ENCODE measurements around the gene SFXN5. TPM values are rescaled to one million over a fixed set of nuclear protein-coding genes. Genes with fewer than 3 reads are reported as not detected.

SFXN5 gene
- total RNA-seq, 2 experiments from 2014 or later: 11.9 to 13.3 TPM

DNA sequence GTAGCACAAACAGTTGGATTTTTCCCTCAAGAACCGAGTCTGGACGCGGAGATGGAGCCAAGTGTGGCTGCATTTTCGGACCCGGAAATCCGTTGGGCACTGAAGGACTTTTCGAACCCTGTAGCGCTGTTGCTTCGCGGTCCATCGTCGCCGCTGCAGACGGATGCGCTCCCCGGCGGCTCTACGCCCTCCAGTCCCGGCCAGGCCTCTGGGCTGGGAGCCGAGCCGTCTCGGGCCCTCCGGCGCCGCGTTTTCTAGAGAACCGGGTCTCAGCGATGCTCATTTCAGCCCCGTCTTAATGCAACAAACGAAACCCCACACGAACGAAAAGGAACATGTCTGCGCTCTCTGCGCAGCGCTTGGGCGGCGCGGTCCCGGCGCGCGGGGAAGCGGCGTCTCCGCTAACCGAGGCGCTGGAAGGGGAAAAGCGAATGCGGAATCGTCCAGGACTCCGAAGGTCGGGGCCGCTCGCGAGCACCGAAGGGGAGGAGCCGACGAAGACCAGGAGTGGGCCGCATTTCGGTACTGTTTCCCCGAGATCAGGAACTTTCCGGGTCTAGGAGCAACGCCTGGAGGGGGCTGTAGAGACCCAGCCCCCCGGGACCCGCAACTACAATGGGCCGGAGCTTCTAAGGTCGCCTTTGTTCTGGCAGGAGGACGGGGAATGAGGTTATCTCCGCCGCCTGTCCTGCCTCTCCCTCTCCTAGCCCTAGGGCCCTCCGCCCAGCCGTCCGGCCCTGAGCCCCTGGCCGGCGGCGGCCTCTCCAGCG lies 151.0 kb downstream of the SFXN5 start:
- Mint-ChIP-seq H3K27ac (no peak overlapping the region), H3K4me1 (peaks cover 25% of the 10 kb centered on the region), H3K9me3 (no peaks in the 10 kb centered on the region), H3K4me3 (peak overlapping the region; percentile 55), H3K36me3 (no peaks in the 10 kb centered on the region), H3K27me3 (peaks cover 76% of the 10 kb centered on the region)
- ATAC-seq (ENCODE audit: low read depth) (no peak), DNase-seq (peak; percentile 58)
- POLR2A ChIA-PET: no interaction called here

DNA sequence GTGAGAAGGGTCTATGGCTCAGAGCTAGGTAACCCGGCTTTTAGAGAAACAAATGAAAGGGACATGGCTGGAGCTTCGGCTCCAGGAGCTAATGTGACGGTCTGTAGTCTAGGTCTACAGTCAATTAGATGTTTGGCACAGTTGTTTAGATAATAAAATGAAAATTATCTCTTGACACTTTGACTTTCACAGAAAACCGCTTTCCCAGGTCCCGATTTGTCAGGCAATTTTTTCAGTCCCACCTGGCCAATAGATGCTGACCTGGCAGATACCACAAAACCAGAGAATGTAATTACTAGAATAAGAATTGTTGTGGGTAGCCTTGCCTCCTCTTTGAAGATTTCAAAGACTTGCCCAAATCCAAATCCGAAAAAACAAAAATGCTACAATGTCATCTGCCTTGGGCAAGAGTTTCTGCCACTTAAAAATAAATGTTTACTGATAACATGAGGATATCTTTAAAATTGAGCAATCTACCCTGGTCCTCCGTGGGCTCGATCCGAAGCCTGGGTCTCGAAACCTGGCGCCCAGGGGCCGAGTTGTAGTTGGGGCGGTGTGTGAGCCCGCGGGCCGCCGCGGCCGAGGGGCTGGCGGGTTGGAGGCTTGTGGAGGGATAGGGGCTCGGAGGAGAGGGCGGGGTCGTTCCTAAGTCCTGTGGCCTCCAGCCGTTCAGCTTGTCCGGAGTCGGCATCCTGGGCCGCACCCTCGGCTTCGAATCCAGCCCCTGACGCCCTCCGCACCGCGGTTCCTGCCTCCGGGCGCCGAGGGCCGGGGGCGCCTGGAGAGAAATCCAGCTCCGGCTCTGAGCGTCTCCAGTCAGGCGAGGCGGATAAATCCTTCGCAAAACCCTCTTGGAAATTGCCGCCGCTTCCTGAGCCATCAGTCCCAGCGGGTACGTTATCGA lies 151.8 kb downstream of the SFXN5 start:
- ATAC-seq (ENCODE audit: low read depth) (no peak), DNase-seq (peak; percentile 40)
- Mint-ChIP-seq H3K27ac (no peak overlapping the region), H3K36me3 (no peaks in the 10 kb centered on the region), H3K4me3 (no peak overlapping the region), H3K27me3 (peaks cover 77% of the 10 kb centered on the region), H3K4me1 (peaks cover 27% of the 10 kb centered on the region), H3K9me3 (no peaks in the 10 kb centered on the region)
- POLR2A ChIA-PET: no interaction called here

DNA sequence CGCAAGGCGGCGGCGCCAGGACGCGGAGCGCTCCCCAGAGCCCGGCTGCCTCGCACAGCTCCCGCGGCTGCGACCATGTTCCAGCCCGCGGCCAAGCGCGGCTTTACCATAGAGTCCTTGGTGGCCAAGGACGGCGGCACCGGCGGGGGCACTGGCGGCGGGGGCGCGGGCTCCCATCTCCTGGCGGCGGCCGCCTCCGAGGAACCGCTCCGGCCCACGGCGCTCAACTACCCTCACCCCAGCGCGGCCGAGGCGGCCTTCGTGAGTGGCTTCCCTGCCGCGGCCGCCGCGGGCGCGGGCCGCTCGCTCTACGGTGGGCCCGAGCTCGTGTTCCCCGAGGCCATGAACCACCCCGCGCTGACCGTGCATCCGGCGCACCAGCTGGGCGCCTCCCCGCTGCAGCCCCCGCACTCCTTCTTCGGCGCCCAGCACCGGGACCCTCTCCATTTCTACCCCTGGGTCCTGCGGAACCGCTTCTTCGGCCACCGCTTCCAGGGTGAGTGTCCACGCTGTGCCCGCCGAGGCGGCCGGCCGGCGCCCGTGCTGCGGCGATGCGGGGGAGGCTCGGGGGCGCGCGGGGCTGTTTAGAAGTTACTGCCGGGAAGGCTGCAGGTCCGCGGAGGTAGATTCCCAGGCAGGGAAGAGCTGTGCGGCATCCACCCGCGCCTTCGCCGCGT lies 153.5 kb downstream of the SFXN5 start:
- peaks cover 24% of the 10 kb centered on the region for H3K4me1 Mint-ChIP-seq
- peaks cover 78% of the 10 kb centered on the region for H3K27me3 Mint-ChIP-seq
- POLR2A ChIA-PET: interaction anchor here (1.6 kb wide), 1 partner anchor 9 kb away, joined by 8 read pairs; no protein-coding TSS in a partner anchor
- H3K27ac Mint-ChIP-seq: no peak overlapping the region
- no peaks in the 10 kb centered on the region for H3K9me3 Mint-ChIP-seq
- ATAC-seq (ENCODE audit: low read depth) (no peak), DNase-seq (peak; percentile 58)
- no peaks in the 10 kb centered on the region for H3K36me3 Mint-ChIP-seq
- H3K4me3 Mint-ChIP-seq: no peak overlapping the region

DNA sequence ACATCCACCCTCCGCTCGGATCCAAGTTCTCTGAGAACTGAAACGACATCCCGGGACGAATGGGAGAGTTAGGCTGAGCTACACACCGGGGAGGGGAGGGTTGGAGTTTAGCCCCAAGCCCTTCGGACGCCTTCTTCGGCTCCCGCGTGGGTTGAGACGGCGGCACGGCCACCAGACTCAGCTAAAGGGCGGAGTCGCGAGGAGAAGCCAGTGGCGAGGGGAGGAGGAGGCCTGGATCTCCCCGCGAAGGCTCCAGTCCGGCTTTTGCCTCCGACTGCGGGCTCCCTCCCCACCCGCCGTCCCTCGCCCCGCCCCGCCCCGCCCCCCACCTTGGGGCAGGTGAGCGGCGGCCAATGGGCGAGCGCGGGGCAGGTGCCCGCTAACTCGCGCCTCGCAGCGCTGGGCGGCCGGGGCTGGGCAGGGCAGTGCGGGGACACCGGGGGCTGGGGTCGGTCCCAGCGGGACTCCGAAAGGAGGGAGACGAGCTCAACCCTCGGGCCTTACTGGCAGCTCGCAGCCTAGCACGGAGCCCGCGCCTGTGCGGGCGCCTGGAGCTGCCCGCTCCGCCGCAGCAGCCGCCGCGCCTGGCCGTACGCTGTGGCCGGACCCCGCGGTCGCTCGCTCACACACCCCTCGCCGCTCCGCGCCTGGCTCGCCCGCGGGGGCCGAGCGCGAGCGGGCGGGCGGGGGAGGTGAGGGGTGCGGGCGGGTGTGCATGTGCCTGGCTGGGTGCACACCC lies 154.2 kb downstream of the SFXN5 start, which contains the start of gene EMX1:
Gene EMX1, plus strand, starts transcription at position 382 of the 739 bp plus-strand sequence. Its CDS starts 334 bp downstream, at position 716.
- H3K27ac Mint-ChIP-seq: peak within 1 kb of the TSS; percentile 21
- peaks cover 24% of the 10 kb centered on the region for H3K4me1 Mint-ChIP-seq
- no peaks in the 10 kb centered on the region for H3K36me3 Mint-ChIP-seq
- H3K9me3 Mint-ChIP-seq: no peaks in the 10 kb centered on the region
- ATAC-seq (ENCODE audit: low read depth) (peak; percentile 55), DNase-seq (peak; percentile 67)
- POLR2A ChIA-PET: interaction anchor here (1.0 to 1.6 kb wide), 2 partner anchors 10 to 56 kb away, joined by 3 to 8 read pairs; no protein-coding TSS in a partner anchor
- H3K27me3 Mint-ChIP-seq: peaks cover 76% of the 10 kb centered on the region
- H3K4me3 Mint-ChIP-seq: peak within 1 kb of the TSS; percentile 75

DNA sequence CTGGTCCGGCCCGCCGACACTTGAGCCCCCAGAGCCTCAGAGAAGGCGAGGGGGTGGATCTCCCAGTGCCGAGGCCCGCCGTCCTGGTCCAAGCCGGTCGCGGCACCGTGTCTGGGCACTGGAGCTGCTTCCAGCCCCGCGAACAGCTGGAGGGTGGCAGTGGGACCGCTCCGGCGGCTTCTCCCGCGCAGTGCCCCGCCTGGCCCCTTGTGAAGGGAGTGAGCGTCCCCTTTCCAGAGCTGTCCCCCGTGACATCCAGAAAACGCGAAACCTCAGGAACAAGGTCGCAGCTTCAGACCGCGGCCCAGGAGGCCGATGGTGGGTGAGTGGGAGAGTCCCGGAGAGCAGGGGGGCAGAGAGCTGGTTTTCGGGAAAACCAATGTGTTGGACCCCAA lies 154.8 kb downstream of the SFXN5 start:
- Mint-ChIP-seq H3K36me3 (no peaks in the 10 kb centered on the region), H3K27ac (peak overlapping the region; percentile 21), H3K27me3 (peaks cover 76% of the 10 kb centered on the region), H3K9me3 (no peaks in the 10 kb centered on the region), H3K4me3 (peak overlapping the region; percentile 75), H3K4me1 (peaks cover 24% of the 10 kb centered on the region)
- DNase-seq (peak; percentile 48), ATAC-seq (ENCODE audit: low read depth) (no peak)
- POLR2A ChIA-PET: interaction anchor here (1.0 to 1.6 kb wide), 2 partner anchors 10 to 57 kb away, joined by 3 to 8 read pairs; no protein-coding TSS in a partner anchor

DNA sequence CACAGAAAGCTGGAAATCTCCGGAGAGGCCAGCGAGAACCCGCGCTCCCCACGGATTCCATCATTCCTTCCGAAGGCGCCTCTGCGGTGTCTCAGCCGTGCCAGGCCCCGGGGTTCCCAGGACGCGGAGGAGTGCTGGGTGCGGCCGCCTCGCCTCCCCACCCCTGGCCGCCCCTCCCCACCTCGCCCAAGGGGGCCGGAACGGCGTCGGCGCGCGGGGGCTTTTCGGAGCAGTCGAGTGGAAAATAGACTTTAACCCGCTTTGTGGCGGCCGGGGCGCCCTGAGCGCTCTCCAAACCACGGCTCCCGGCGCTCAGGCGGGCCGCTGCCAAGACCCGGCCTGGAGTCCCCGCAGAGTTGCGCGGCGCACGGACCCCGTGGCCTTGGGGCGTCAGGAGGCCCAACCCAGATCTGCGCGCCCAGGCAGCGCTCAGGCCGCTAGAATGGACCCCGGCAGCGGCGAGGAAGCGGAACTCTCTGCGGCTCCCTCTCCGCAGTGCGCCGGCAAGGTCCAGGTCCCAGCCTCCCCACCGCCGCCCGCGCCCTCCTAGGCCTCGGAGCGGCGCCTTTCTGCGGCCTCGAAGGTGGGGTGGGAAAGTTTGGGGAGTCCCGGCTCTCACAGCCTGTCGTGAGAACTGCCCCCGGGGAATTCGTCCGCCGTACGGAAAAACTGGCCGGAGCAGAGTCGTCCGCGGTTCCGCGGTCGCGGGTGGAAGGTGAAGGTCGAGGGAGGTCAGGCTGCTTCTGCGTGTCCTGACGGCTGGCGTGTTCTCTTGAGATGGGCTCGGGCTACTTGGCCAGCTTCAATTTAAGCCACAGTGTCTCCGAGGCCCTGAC lies 155.4 kb downstream of the SFXN5 start:
- H3K4me3 Mint-ChIP-seq: peak overlapping the region; percentile 57
- peaks cover 76% of the 10 kb centered on the region for H3K27me3 Mint-ChIP-seq
- peaks cover 24% of the 10 kb centered on the region for H3K4me1 Mint-ChIP-seq
- ATAC-seq (ENCODE audit: low read depth) (peak; percentile 51), DNase-seq (peak; percentile 71)
- H3K36me3 Mint-ChIP-seq: no peaks in the 10 kb centered on the region
- no peaks in the 10 kb centered on the region for H3K9me3 Mint-ChIP-seq
- H3K27ac Mint-ChIP-seq: no peak overlapping the region
- POLR2A ChIA-PET: interaction anchor here (1.0 to 1.6 kb wide), 2 partner anchors 11 to 58 kb away, joined by 3 to 8 read pairs; no protein-coding TSS in a partner anchor

DNA sequence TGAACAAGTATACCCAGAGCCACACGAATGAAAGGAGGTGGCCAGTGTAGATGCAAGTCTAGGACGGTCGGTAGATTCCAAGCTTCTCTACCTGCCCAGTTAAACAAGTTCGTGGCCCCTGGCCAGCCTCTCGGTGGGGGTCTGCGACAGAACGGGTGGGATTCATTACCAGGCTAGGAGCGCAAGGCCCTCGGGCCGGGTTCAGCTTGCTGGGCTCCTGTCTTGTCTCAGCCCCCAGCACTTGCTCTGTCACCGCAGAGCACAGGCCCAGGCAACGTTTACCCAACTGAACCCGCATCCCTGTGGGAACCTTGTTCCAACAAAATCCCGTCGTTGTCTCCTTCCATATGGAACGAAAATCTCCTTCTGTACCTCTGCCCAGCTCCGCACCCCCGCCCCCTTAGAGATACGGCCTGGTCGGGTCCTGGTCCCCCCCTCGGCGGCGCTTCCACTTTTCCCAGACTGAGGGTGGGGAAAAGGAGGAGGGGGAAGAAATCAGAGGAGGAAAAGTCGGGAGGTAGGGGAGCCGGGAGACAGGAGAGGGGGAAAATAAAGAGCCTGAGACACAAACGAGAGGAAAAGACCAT lies 156.1 kb downstream of the SFXN5 start:
- Mint-ChIP-seq H3K27me3 (peaks cover 76% of the 10 kb centered on the region), H3K4me1 (peaks cover 23% of the 10 kb centered on the region), H3K4me3 (peak overlapping the region; percentile 10), H3K9me3 (no peaks in the 10 kb centered on the region), H3K36me3 (no peaks in the 10 kb centered on the region), H3K27ac (no peak overlapping the region)
- DNase-seq: no peak
- ATAC-seq (ENCODE audit: low read depth): no peak
- POLR2A ChIA-PET: no interaction called here

DNA sequence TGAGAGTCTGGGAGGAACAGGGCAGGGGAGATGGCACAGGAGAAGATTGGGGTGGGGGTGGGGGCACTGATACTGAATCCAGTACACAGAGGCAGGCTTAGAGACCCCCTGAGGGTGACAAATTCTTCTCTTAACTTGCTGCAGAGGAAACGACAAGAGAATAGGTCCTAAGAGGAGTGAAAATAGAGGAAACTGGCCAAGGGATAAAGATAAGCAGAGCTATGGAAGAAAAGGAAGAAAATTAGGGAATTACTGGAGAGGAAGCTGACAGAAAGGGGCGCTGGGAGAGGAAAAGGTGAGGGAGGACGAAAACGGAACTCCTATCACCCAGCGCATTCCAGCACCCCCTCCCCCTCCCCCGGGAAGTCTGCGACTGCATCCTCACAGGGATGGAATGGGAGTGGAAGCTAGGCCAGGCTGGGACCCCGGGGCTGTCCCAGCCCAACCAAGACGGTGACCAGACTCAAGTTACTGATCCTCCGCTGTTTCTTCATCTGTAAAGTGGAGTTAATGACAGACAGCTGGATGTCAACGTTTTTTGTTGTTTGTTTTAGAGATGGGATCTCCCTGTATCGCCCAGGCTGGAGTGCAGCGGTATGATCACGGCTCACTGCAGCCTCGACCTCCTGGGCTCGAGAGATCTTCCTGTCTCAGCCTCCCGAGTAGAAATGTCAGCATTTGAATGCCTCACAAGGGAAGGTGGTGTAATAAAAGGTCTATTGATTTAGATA lies 156.8 kb downstream of the SFXN5 start:
- peaks cover 21% of the 10 kb centered on the region for H3K4me1 Mint-ChIP-seq
- ATAC-seq (ENCODE audit: low read depth) (no peak), DNase-seq (no peak)
- H3K9me3 Mint-ChIP-seq: no peaks in the 10 kb centered on the region
- H3K27me3 Mint-ChIP-seq: peaks cover 78% of the 10 kb centered on the region
- POLR2A ChIA-PET: no interaction called here
- H3K27ac Mint-ChIP-seq: no peak overlapping the region
- no peak overlapping the region for H3K4me3 Mint-ChIP-seq
- no peaks in the 10 kb centered on the region for H3K36me3 Mint-ChIP-seq

DNA sequence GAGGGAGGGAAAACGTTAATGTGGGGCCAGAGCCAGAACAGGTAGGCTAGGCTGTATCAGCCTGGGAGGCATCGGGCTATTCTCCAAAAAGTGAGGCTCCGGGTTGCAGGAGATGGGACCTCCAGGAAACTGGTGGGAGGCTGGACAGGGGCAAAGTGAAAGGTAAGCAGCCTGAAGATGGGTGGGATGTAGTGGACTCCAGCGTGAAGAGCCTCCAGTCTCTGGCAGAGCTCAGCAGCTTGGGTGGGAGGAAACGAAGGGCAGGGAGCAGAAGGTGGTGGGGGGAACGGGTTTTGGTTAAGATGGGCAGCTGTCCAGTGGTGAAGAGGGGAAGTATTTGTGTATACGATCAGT lies 157.3 kb downstream of the SFXN5 start:
- Mint-ChIP-seq H3K27ac (no peak overlapping the region), H3K36me3 (no peaks in the 10 kb centered on the region), H3K9me3 (no peaks in the 10 kb centered on the region), H3K4me3 (no peak overlapping the region), H3K27me3 (peaks cover 78% of the 10 kb centered on the region), H3K4me1 (peaks cover 16% of the 10 kb centered on the region)
- no peak for ATAC-seq (ENCODE audit: low read depth)
- POLR2A ChIA-PET: no interaction called here
- no peak for DNase-seq

DNA sequence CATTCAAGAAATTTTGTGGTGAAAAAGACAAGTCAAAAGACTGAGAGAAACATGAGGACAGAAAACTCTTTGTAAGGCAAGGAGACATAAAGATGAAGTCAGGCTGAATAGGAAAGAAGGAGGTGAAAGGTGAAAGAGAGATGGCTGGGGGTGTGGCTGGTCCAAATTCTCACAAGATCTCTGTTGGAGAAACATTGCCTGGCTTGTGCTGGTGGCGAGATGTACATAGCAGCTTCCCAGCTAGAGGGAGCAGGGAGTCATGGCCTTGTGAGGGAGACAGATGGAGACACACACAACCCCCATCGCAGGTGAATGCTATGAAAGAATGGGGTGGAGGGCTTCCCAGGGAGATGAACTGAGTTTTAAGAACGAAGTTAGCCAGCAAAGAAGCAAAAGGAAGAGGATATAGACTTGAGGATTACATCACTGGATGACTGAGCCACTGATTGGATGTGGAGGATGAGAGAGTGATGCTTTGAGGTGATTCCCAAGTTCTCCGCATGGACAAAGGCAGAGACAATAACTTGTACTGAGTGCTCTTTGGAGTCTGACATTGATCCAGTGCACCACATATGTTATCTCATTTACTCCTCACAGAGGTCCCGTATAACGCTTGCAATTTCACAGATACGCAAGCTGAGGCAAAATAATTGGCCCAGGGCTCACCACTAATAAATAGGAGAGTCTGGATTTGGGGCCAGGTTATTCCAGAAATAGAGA lies 157.9 kb downstream of the SFXN5 start:
- Mint-ChIP-seq H3K4me3 (no peak overlapping the region), H3K4me1 (peaks cover 15% of the 10 kb centered on the region), H3K27ac (no peak overlapping the region), H3K27me3 (peaks cover 77% of the 10 kb centered on the region), H3K9me3 (no peaks in the 10 kb centered on the region), H3K36me3 (no peaks in the 10 kb centered on the region)
- POLR2A ChIA-PET: no interaction called here
- ATAC-seq (ENCODE audit: low read depth) (no peak), DNase-seq (no peak)

DNA sequence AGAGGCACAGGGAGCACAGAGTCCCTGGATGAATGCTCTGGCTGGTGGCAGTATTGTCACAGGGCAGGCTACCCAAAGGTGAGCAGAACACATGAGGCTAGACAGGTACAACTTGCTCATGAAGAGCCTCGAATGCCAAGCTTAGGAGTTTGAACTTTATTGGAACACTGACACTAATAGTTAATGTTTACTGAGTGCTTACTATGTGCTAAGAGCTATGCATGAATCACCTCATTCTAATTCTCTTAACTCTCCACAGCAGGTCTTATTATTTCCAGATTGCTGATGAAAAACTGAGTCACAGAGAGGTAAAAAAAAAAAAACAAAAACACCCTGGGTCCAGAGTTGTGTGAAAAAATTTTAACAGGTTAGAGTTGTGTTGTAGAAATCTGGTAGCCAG lies 160.3 kb downstream of the SFXN5 start:
- H3K4me1 Mint-ChIP-seq: peaks cover 7% of the 10 kb centered on the region
- ATAC-seq (ENCODE audit: low read depth): no peak
- POLR2A ChIA-PET: interaction anchor here (0.7 kb wide), 1 partner anchor 1667 kb away, joined by 3 read pairs; no protein-coding TSS in a partner anchor
- no peak for DNase-seq
- H3K27me3 Mint-ChIP-seq: peaks cover 85% of the 10 kb centered on the region
- H3K9me3 Mint-ChIP-seq: no peaks in the 10 kb centered on the region
- H3K27ac Mint-ChIP-seq: no peak overlapping the region
- H3K4me3 Mint-ChIP-seq: no peak overlapping the region
- H3K36me3 Mint-ChIP-seq: no peaks in the 10 kb centered on the region
